Mucosa of descending colon (tissue), 3 donors: ENCODE data around the gene SCNM1. TPM values are rescaled to one million over a fixed set of nuclear protein-coding genes. Genes with fewer than 3 reads are reported as not detected.

Experiments
- ATAC-seq: fragments of 200-7000 bp; cut with Tn5 transposase; one replicate; pipeline ENCODE4 v1.9.1; 2020; ENCODE audit warnings: mild to moderate bottlenecking, moderate library complexity
- DNase-seq, 3 donors: peaks; one replicate each; pipeline ENCODE4 v3.0.0-alpha.2; 2020
- H3K36me3 ChIP-seq: fragments of 200-600 bp; one replicate; pipeline ENCODE4 v1.8.0; 2021; ENCODE audit warnings: low read depth, mild to moderate bottlenecking
- H3K4me1 ChIP-seq: fragments of 200-600 bp; one replicate; pipeline ENCODE4 v1.8.0; 2021; ENCODE audit warnings: low read depth, mild to moderate bottlenecking
- H3K4me3 ChIP-seq: fragments of 200-600 bp; one replicate; pipeline ENCODE4 v1.8.0; 2021; ENCODE audit warnings: mild to moderate bottlenecking
- H3K9me3 ChIP-seq: fragments of 200-600 bp; one replicate; pipeline ENCODE4 v1.8.0; 2021; ENCODE audit warnings: mild to moderate bottlenecking
- CTCF ChIP-seq: fragments of 200-600 bp; IDR thresholded peaks from one replicate; pipeline ENCODE4 v1.8.0; 2022; ENCODE audit warnings: antibody characterized with exemption, mild to moderate bottlenecking
- intact Hi-C, 2 donors: fragments of 100-400 bp; cut with DNase I in 1 of 2; cut with micrococcal nuclease in 1 of 2; formaldehyde crosslinking; loops; one replicate each; pipeline versions ENCODE4 v1.11.0 to v1.11.1; 2022; cut with DNase I, micrococcal nuclease
- total RNA-seq, 3 donors: library from RNA; stranded (reverse); fragmentation: NEBNext Ultra II Directional in 2 of 3; extraction: Animal tissue kit (Norgen Biotek cat#: 25700) in 2 of 3; gene quantifications; one replicate each; pipeline versions ENCODE4 v1.2.1 to v1.2.4, GENCODE V29; 2021 to 2023
- donor health status: DM: no; HTN: no; CAD: no; lungs with moderate emphysema.
- donor health status: DM: no; HTN: no; CAD: no.
- donor health status: DM: no; HTN: yes; CAD: no.

Gene SCNM1
- total RNA-seq, 3 donors from 2014 or later = 27.9 to 37.8 (median 28.1) TPM

- no peaks in the 10 kb centered on the region for H3K9me3 ChIP-seq
- H3K36me3 ChIP-seq = no peaks in the 10 kb centered on the region
- peak; percentile 25 for ATAC-seq
- no peak overlapping the region for H3K4me3 ChIP-seq
- TF ChIP-seq CTCF = no peak
- no peak for DNase-seq
- intact Hi-C loops = no loop called here
- H3K4me1 ChIP-seq = peaks cover 11% of the 10 kb centered on the region
These were observed 20.5 kb upstream of the SCNM1 start for GRCh38 chr1:151145304-151146071.

DNA sequence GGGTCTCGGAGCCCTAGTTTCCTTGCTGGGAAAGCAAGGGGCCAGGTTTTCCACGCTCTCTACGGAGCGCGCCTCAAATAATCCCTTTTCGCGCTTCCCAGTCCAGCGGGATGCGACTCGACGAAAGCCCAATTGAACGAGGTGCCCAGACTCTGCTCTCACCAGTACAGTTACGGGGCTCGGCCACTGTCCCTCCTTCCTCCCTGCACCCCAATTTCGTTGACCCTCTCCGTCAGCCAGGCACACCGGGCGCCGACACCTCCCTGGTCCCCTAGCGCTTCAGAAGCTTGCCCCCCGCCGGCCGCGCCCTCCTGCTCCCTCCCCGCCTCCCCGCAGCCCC lies 19.9 kb upstream of the SCNM1 start:
- intact Hi-C loops = no loop called here
- Histone ChIP-seq H3K36me3 (no peaks in the 10 kb centered on the region), H3K4me3 (peak overlapping the region; percentile 35), H3K9me3 (no peaks in the 10 kb centered on the region), H3K4me1 (peaks cover 11% of the 10 kb centered on the region)
- TF ChIP-seq CTCF = no peak
- DNase-seq = no peak
- ATAC-seq = peak; percentile 9

DNA sequence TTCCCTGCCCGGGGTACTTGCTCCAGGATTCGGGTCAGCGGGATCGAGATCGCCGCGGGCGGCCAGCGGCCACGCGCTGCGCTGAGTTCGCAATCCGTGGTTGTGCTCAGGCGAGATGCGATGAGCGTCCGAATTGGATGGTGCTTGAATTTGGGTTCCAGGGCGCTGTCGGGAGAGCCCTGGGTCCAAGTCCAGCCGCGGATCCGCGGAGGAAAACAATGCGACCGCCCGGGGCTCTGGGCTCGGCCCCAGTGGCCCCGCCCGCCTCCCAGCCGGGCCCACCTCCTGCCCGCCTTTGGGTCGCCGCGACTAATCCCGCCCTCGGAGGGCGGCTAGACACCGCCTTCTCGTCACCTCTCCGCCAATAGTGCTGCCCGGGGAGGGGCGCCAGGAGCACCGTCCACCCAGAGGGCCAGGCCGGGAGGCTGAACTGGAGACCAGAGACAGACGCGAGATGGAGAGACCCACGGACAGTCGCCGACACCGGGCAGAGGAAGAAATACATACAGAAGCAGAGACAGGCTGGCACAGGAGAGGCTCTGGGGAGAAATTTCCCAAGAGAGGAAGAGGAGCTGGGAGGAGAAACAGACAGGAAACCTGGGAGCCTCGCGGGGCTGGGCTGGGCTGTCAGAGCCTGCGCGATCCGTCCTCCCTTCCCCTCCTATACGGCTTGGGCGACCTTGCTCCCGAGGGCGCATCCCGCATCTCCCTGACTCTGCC lies 19.4 kb upstream of the SCNM1 start, which contains the start of gene SEMA6C:
SEMA6C (minus strand) TSS at position 220 of the 720 bp plus-strand sequence. CDS start 4,010 bp downstream, outside the sequence.
- Histone ChIP-seq H3K36me3 (no peaks in the 10 kb centered on the region), H3K4me1 (peaks cover 11% of the 10 kb centered on the region), H3K9me3 (no peaks in the 10 kb centered on the region), H3K4me3 (peak within 1 kb of the TSS; percentile 35)
- intact Hi-C loops = no loop called here
- DNase-seq = peak; percentile 92 to 95 (median 95)
- ATAC-seq = peak; percentile 99
- no peak for TF ChIP-seq CTCF

DNA sequence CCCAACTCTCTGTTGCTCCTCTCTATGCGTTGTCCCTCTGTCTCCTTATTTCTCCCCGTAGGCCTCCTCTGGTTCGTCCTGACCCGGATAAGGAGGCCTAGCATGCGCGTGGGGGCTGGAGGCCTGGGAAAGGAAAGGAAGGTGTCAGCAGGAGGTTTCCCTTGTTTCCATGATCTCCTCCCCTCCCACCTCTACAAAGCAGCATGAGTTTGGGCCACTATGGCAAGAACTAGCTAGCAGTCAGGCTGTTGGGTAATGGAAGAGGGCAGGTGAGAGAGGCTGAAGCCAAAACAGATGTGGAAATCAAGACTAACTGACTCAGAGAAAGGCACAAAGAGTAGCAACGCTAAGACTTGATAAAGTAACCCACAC lies 18.8 kb upstream of the SCNM1 start:
- intact Hi-C loops = no loop called here
- DNase-seq (no peak), ATAC-seq (no peak)
- Histone ChIP-seq H3K36me3 (no peaks in the 10 kb centered on the region), H3K4me1 (peaks cover 11% of the 10 kb centered on the region), H3K9me3 (no peaks in the 10 kb centered on the region), H3K4me3 (peak overlapping the region; percentile 35)
- no peak for TF ChIP-seq CTCF

DNA sequence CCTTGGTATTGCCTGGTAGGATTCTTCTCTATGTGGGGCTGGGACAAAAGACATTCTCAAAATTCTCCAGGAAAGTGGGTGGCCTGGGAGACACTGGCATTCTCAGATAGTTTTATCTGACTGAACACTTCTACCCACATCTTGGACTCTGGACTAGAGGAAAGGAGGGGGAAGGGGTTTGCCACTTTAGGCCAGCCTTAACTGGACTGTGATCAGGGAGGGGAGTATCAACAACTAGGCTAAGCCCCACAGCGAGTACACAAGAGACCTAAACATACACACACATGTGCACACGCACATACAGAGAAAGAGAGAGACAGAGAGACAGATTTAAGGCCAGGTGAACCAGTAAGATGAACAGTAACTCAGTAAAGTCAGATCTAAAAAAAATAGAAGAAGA lies 18.3 kb upstream of the SCNM1 start:
- Histone ChIP-seq H3K4me1 (peaks cover 11% of the 10 kb centered on the region), H3K4me3 (no peak overlapping the region), H3K36me3 (no peaks in the 10 kb centered on the region), H3K9me3 (no peaks in the 10 kb centered on the region)
- DNase-seq (no peak), ATAC-seq (no peak)
- intact Hi-C loops = no loop called here
- TF ChIP-seq CTCF = no peak
